Left cardiac atrium (tissue), 4 donors: Measurements from ENCODE around the gene SCARF1. TPM values are rescaled to one million over a fixed set of nuclear protein-coding genes. Genes with fewer than 3 reads are reported as not detected.

Source experiments
- ATAC-seq, 2 donors: fragments of 200-7000 bp; cut with Tn5 transposase; one replicate each; pipeline ENCODE4 v1.9.1; 2020; ENCODE audit warnings: mild to moderate bottlenecking in 2 of 2, moderate library complexity in 2 of 2
- DNase-seq: peaks from one replicate; pipeline ENCODE4 v3.0.0-alpha.2; 2020
- intact Hi-C, 2 donors: fragments of 100-400 bp; cut with DNase I; formaldehyde crosslinking; loops; one replicate each; pipeline versions ENCODE4 v1.14.1 to v1.15.1; 2022 to 2023
- total RNA-seq, 2 donors: library from RNA; stranded (reverse); fragmentation: NEBNext Ultra II Directional; extraction: Animal tissue kit (Norgen Biotek cat#: 25700); gene quantifications; one replicate each; pipeline ENCODE4 v1.2.1, GENCODE V29; 2021
- donor health status: DM: no; HTN: yes; CAD: no.
- donor health status: DM: no; HTN: yes; CAD: no; lungs with severe emphysema.
- donor health status: DM: yes; HTN: yes; CAD: no.
- donor health status: Dilated cardiomyopathy.

Gene SCARF1
- total RNA-seq, 2 donors from 2014 or later, result 10.7 to 17.7 TPM

- ATAC-seq (peak in 1 of 2 donors; percentile 28), DNase-seq (no peak)
- intact Hi-C loops, result no loop called here
Measured at GRCh38 chr17:1611715-1612114, 33.8 kb downstream of the SCARF1 start.

- DNase-seq (no peak), ATAC-seq (no peak)
- intact Hi-C loops, result no loop called here
Measured at GRCh38 chr17:1608676-1609075, 36.9 kb downstream of the SCARF1 start.

- DNase-seq (no peak), ATAC-seq (no peak)
- intact Hi-C loops, result no loop called here
Measured at GRCh38 chr17:1607971-1608320, 37.6 kb downstream of the SCARF1 start.

- intact Hi-C loops, result no loop called here
- ATAC-seq (no peak), DNase-seq (no peak)
Measured at GRCh38 chr17:1606352-1606985, 39.1 kb downstream of the SCARF1 start.

GRCh38 chr17:1605681-1606351 is 39.7 kb downstream of the SCARF1 start:
- DNase-seq (no peak), ATAC-seq (no peak)
- intact Hi-C loops, result no loop called here

- no peak for DNase-seq
- intact Hi-C loops, result no loop called here
- ATAC-seq, result no peak
Measured at GRCh38 chr17:1604831-1605528, 40.6 kb downstream of the SCARF1 start.

GRCh38 chr17:1601571-1601970 is 44.0 kb downstream of the SCARF1 start:
- no peak for ATAC-seq
- intact Hi-C loops, result no loop called here
- no peak for DNase-seq

- DNase-seq (no peak), ATAC-seq (no peak)
- intact Hi-C loops, result no loop called here
Measured at GRCh38 chr17:1598399-1599095, 47.0 kb downstream of the SCARF1 start.

- intact Hi-C loops, result no loop called here
- ATAC-seq, result no peak
- no peak for DNase-seq
Measured at GRCh38 chr17:1597861-1598342, 47.6 kb downstream of the SCARF1 start.

GRCh38 chr17:1593630-1593931 is 52.0 kb downstream of the SCARF1 start:
- intact Hi-C loops, result no loop called here
- ATAC-seq (no peak), DNase-seq (no peak)

GRCh38 chr17:1592751-1593629 is 52.5 kb downstream of the SCARF1 start:
- intact Hi-C loops, result no loop called here

GRCh38 chr17:1591474-1592090 is 54.0 kb downstream of the SCARF1 start:
- intact Hi-C loops, result no loop called here
- DNase-seq (no peak), ATAC-seq (no peak)

More at GRCh38 chr17:1592751-1593629, 52.5 kb downstream of the SCARF1 start:
- DNase-seq, result no peak
- no peak for ATAC-seq

GRCh38 chr17:1590747-1591473 is 54.6 kb downstream of the SCARF1 start:
- DNase-seq (no peak), ATAC-seq (no peak)
- intact Hi-C loops, result no loop called here

- peak; percentile 89 for DNase-seq
- intact Hi-C loops, result no loop called here
- ATAC-seq, result peak; percentile 81 to 88
Measured at GRCh38 chr17:1590029-1590746, 55.3 kb downstream of the SCARF1 start.

- intact Hi-C loops, result no loop called here
Measured at GRCh38 chr17:1588821-1589585, 56.5 kb downstream of the SCARF1 start.

GRCh38 chr17:1584167-1584566 is 61.4 kb downstream of the SCARF1 start:
- intact Hi-C loops, result no loop called here
- DNase-seq, result no peak

More at GRCh38 chr17:1588821-1589585, 56.5 kb downstream of the SCARF1 start:
- DNase-seq (no peak), ATAC-seq (peak in 1 of 2 donors; percentile 5)

More at GRCh38 chr17:1584167-1584566, 61.4 kb downstream of the SCARF1 start:
- ATAC-seq, result no peak
